ENCODE data around the gene ZBTB20. TPM values are rescaled to one million over a fixed set of nuclear protein-coding genes. Genes with fewer than 3 reads are reported as not detected.

Gene ZBTB20
- total RNA-seq, 4 donors from 2014 or later, result 69.9 to 112 (median 80.8) TPM

GRCh38 chr3:115062412-115062956, 84.6 kb downstream of the ZBTB20 start:
- no peaks in the 10 kb centered on the region for H3K9me3 ChIP-seq
- no peaks in the 10 kb centered on the region for H3K36me3 ChIP-seq
- peaks cover 0 to 6% (median 5%) of the 10 kb centered on the region in 4 donors for H3K4me1 ChIP-seq
- no peak overlapping the region for H3K4me3 ChIP-seq
- DNase-seq (ENCODE audit: extremely low spot score), result no peak
- intact Hi-C loops (cut with DNase I), result no loop called here
- H3K27ac ChIP-seq (replicated peaks in 1 of 4), result no peak overlapping the region
- no peak for TF ChIP-seq POLR2A (IDR thresholded peaks at IDR 0.05; ENCODE audit: low read depth)
- TF ChIP-seq POLR2AphosphoS5 (IDR thresholded peaks at IDR 0.05), result no peak
- TF ChIP-seq EP300 (IDR thresholded peaks at IDR 0.05), result no peak
- no peak for TF ChIP-seq CTCF (IDR thresholded peaks at IDR 0.05)
- no peaks in the 10 kb centered on the region for H3K27me3 ChIP-seq

- WGBS, result 72% methylated on average over 2 of the region's 2 CpGs
- Histone ChIP-seq H3K4me3 (no peak overlapping the region), H3K27ac (replicated peaks in 1 of 4) (no peak overlapping the region), H3K36me3 (no peaks in the 10 kb centered on the region), H3K27me3 (no peaks in the 10 kb centered on the region), H3K9me3 (no peaks in the 10 kb centered on the region), H3K4me1 (peaks cover 0 to 5% (median 5%) of the 10 kb centered on the region in 4 donors)
- intact Hi-C loops (cut with DNase I), result no loop called here
- TF ChIP-seq EP300 (IDR thresholded peaks at IDR 0.05), result no peak
- no peak for TF ChIP-seq POLR2A (IDR thresholded peaks at IDR 0.05; ENCODE audit: low read depth)
- TF ChIP-seq CTCF (IDR thresholded peaks at IDR 0.05), result no peak
- no peak for TF ChIP-seq POLR2AphosphoS5 (IDR thresholded peaks at IDR 0.05)
- DNase-seq (ENCODE audit: extremely low spot score), result no peak
Observed at GRCh38 chr3:115062009-115062408, 85.1 kb downstream of the ZBTB20 start.

- 73% methylated on average over 3 of the region's 3 CpGs for WGBS
- Histone ChIP-seq H3K27me3 (no peaks in the 10 kb centered on the region), H3K9me3 (no peaks in the 10 kb centered on the region), H3K36me3 (no peaks in the 10 kb centered on the region), H3K4me1 (no peaks in the 10 kb centered on the region), H3K27ac (replicated peaks in 1 of 4) (no peak overlapping the region), H3K4me3 (no peak overlapping the region)
- intact Hi-C loops (cut with DNase I), result no loop called here
- no peak for DNase-seq (ENCODE audit: extremely low spot score)
- TF ChIP-seq EP300 (IDR thresholded peaks at IDR 0.05) (no peak), POLR2AphosphoS5 (IDR thresholded peaks at IDR 0.05) (no peak), POLR2A (IDR thresholded peaks at IDR 0.05; ENCODE audit: low read depth) (no peak), CTCF (IDR thresholded peaks at IDR 0.05) (no peak)
Observed at GRCh38 chr3:115052906-115053305, 94.2 kb downstream of the ZBTB20 start.

- DNase-seq (ENCODE audit: extremely low spot score), result no peak
- H3K9me3 ChIP-seq, result no peaks in the 10 kb centered on the region
- no peaks in the 10 kb centered on the region for H3K27me3 ChIP-seq
- no peak overlapping the region for H3K4me3 ChIP-seq
- H3K4me1 ChIP-seq, result peaks cover 0 to 32% (median 17%) of the 10 kb centered on the region in 4 donors
- no peaks in the 10 kb centered on the region for H3K36me3 ChIP-seq
- H3K27ac ChIP-seq (replicated peaks in 1 of 4), result peak overlapping the region in 2 of 4 donors; percentile 4 to 26
- TF ChIP-seq EP300 (IDR thresholded peaks at IDR 0.05) (no peak), POLR2AphosphoS5 (IDR thresholded peaks at IDR 0.05) (no peak), CTCF (IDR thresholded peaks at IDR 0.05) (no peak), POLR2A (IDR thresholded peaks at IDR 0.05; ENCODE audit: low read depth) (no peak)
- 48% methylated on average over 3 of the region's 3 CpGs for WGBS
- intact Hi-C loops (cut with DNase I), result no loop called here
Observed at GRCh38 chr3:115042351-115042750, 104.7 kb downstream of the ZBTB20 start.

Data from esophagus muscularis mucosa (tissue), 4 donors.